AG09309 (cell line): ENCODE results near the gene SEC61A1.

Source experiments
- DNase-seq: peaks from one replicate; pipeline ENCODE4 v3.0.0-alpha.2; 2010; ENCODE audit warnings: low read depth
- H3K4me3 ChIP-seq: 2 replicates; pipeline ENCODE4 v1.5.1; 2011; ENCODE audit warnings: mild to moderate bottlenecking, low read depth, low read length, moderate library complexity; ENCODE audit not compliant: control insufficient read depth
- CTCF ChIP-seq: IDR thresholded peaks from 2 replicates; pipeline ENCODE4 v1.5.1; 2011; ENCODE audit warnings: mild to moderate bottlenecking, low read depth, low read length, inconsistent platforms; ENCODE audit not compliant: insufficient read depth, control insufficient read depth; ENCODE audit errors: missing control alignments

SEC61A1 gene

GRCh38 chr3:128051837-128052594 is at the start of gene SEC61A1:
TSS of gene SEC61A1 (plus strand) at chr3:128052437. CDS start at chr3:128052553, 116 bp downstream.
- TF ChIP-seq CTCF: no peak

GRCh38 chr3:128004661-128005060 is 47.6 kb upstream of the SEC61A1 start:
- DNase-seq: no peak
- H3K4me3 ChIP-seq: no peak overlapping the region
- TF ChIP-seq CTCF: no peak

More at GRCh38 chr3:128051837-128052594, at the start of gene SEC61A1:
- H3K4me3 ChIP-seq: peak within 1 kb of the TSS; percentile 76
- DNase-seq: peak; percentile 57

GRCh38 chr3:128006061-128007032 is 45.9 kb upstream of the SEC61A1 start:
- H3K4me3 ChIP-seq: no peak overlapping the region
- no peak for TF ChIP-seq CTCF
- DNase-seq: no peak

GRCh38 chr3:128007033-128007424 is 45.2 kb upstream of the SEC61A1 start:
- TF ChIP-seq CTCF: no peak
- no peak for DNase-seq
- no peak overlapping the region for H3K4me3 ChIP-seq

GRCh38 chr3:128009952-128010846 is 42.0 kb upstream of the SEC61A1 start:
- DNase-seq: peak; percentile 87
- no peak overlapping the region for H3K4me3 ChIP-seq
- no peak for TF ChIP-seq CTCF

GRCh38 chr3:128011140-128011539 is 41.1 kb upstream of the SEC61A1 start:
- no peak for DNase-seq
- no peak overlapping the region for H3K4me3 ChIP-seq
- TF ChIP-seq CTCF: peak; percentile 48
